Measurements from ENCODE around the gene TASL. TPM values are rescaled to one million over a fixed set of nuclear protein-coding genes. Genes with fewer than 3 reads are reported as not detected.

The TASL gene
- total RNA-seq: not detected in 2 replicates

GRCh38 chrX:30577362-30577991 lies at the start of gene TASL:
Gene TASL, minus strand, starts transcription at chrX:30577766. Its CDS starts 17,411 bp downstream, at chrX:30560355.

Small RNA genes within 50 kb of the gene (small RNA-seq; reads per million reads assigned to genes)
- not detected for gene CKS1BP6

Other genes starting within 250 kb of the TASL start
- 9.0 and 13.3 TPM in 2 replicates for gene GK, start 75.7 kb upstream of the TASL start, total RNA-seq

Data from thoracic aorta endothelial cell (primary cell).